Measurements from ENCODE around the gene KIAA1328.
"Not testable (repeated sequence)": the region's sequence is repeated elsewhere in the genome, so short reads cannot be mapped to it uniquely, and the experiment has no call there.

Gene KIAA1328

DNA sequence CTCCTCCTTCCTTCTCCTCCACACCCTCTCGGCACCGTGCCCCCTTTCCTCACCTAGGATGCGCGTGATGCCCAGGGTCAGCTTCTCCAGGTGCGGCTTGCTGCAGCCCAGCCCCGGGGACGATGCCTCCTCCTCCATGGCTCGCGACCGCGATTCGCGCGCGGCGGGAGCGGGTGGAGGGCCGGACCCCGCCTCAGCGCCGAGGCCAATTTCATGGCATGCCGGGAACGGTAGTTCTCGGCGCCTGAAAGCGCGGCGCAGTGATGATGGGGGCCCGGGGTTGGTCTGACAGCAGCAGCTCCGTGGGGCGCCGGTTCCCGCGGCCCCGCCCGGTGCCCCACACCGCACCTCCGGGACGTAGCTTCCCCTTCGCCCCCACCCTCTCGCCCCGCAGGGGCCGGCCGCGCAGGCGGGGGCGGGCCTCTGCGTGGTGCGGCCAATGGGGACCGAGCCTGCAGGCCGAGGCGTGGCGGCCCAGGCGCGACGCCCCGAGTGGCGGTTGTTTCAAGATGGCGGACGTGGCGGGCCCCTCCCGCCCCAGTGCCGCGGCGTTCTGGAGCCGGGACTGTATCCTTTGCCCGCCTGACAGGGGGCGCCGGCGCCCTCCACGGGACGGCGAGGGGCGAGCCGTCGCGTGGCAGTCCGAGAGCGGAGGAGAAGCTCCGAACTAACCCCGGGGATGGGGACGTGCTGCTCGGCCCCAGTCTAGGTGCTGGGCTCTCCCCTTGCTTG, at the start of gene KIAA1328, which contains the start of gene TPGS2:
TSS of gene KIAA1328 (plus strand) at position 498 of the 732 bp plus-strand sequence. CDS start at position 510, 12 bp downstream.
TSS of gene TPGS2 (minus strand) at position 373 of the 732 bp plus-strand sequence. CDS start at position 138, 235 bp downstream.
- peak; percentile 91 for DNase-seq (ENCODE audit: low spot score)

DNA sequence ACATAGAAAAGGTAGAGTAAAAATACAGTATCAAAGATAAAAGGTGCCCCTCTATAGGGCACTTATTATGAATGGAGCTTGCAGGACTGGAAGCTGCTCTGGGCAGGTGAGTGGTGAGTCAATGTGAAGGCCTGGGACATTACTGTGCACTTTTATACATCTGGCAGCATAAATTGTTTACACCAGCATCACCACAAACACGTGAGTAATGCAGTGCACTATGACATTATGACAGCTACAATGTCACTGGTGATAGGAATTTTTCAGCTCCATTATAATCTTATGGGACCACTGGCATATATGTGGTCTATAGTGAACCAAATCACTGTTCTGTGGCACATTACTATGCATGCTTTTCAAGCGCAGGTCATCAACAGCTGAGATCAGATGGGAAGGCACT, 48.2 kb upstream of the KIAA1328 start:
- no peak for DNase-seq (ENCODE audit: low spot score)

DNA sequence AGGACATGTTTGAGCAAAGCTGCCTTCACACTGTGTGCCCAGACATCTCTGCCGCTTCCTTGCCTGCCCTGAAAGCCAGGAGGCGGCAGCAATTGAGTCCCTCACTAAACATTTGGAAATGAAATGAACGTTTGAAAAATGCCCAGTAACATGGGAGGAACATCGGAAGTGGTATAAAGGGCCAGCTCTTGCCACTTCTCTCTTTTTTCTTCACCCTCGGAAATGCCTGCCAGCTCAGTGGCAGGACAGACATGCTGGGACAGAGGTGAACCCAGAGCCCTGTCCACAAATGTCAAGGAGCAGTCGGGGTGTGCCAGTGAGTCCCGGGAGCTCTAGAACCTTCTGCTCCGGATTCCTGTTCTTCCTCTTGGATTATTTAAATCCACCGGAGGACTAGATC, 46.2 kb upstream of the KIAA1328 start:
- no peak for DNase-seq (ENCODE audit: low spot score)

DNA sequence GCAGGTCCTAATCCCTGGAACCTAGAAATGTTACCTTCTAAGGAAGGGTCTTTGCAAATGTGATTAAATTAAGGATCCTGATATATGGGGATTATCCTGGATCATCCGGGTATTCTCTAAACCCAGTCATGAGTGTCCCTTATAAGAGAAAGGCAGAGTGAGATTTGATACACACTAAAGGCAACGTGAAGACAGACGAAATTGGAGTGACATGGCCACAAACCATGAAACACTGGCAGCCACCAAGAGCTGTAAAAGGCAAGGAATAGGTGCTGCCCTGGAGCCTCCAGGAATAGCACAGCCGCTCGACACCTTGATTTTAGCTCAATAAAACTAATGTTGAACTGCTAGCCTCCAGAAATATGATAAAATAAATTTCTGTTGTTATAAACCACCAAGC, 45.1 kb upstream of the KIAA1328 start:
- DNase-seq (ENCODE audit: low spot score) = no peak

DNA sequence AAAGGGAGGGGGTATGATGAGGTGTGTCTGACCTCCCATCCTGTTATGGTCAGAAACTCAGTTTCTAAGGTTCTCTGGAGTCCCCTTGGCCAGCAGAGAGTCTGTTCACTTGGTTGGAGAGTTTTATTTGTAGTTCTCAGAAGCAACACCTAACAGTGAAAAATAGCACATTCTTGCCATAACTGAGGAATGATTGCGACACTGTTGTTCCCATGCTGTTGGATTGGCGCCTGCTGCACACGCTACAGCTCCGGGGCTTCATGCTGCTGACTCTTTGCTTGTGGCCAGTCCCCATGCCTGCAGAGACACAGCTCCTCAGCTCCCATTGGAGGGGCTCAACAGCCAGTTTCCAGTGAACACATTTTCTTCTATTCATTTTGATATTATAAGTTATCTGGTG, 42.2 kb upstream of the KIAA1328 start:
- DNase-seq (ENCODE audit: low spot score) = no peak

DNA sequence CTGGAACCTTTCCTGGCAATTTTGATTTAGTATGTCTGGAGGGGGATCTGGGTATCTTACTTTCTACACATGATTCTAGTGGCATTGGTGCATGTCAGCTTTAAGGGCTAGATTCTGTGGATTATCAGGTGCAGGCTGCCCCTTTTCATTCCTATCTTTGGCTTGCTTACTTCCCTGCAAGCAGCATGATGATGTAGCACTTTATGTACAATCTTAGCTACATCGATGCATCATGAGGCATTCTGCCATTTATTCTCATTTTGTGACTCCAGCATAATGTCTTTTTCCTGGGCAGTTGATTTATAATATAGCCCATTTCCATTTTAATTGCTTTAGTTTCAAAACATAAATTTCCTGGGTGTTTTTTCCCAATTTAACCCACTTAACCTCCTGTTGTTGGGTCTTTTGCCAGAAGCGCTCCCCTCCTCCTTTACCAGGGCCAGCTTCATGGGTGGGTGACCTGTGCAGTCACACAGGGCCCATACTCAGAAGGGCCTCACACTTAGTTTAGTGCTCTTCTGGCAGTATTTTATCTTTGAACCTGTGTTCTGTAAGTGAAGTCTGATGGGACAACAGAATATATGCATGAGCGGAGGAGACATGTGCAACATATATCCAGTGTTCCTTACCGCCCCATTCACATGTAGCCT, 36.2 kb upstream of the KIAA1328 start:
- DNase-seq (ENCODE audit: low spot score) = no peak

DNA sequence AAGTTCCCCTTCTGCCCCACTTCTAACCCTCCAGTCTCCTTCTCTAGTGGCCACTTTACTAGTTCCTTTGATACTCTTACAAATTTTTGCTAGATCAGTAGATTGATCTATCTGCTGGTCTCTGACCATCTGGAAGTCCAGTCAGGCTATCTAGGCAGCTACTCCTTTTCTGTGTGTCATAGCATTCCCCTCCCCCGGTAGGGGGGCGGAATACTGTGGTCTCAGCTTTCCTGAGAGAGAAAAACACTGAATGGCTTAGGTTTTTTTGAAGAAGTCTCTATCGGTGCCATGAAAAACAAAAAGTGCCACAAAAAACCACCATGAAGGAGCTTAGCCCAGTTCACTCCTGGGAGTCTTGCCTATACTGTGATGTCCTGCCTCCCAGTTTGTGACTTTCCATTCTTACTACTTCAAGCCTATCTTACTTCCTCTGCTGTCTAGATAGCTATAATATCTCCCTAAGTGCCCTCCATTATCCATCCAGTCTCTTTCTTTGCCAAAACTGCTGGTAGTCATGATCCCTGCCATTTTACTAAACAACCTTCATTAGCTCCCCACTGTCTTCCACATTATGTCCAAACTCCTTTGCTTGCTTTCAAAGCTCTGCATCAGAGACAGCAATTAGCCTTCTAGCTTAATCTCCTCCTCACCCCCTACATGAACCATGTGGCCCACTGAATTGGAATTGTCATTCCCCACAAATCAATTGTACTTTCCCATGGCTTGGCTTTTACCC, 30.0 kb upstream of the KIAA1328 start:
- DNase-seq (ENCODE audit: low spot score) = no peak

DNA sequence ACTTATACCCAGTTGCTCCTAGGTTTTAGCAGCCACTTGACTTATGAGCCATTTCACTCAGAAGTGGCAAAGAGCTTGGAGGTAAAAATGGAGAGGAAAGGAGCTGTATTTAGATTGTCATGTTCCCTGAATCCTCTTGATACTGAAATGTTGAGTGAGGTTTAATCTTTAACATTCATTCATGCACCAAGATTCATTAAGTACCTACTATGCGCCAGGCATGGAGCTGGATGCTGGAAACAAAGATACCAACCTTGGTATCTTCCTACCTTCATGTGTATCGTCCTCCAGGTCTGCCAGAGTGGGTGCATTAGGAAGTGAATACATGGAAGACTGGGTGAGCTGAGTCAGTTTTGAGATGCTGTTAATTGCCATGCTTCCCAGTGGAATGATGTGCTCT, 23.8 kb upstream of the KIAA1328 start:
- no peak for DNase-seq (ENCODE audit: low spot score)

DNA sequence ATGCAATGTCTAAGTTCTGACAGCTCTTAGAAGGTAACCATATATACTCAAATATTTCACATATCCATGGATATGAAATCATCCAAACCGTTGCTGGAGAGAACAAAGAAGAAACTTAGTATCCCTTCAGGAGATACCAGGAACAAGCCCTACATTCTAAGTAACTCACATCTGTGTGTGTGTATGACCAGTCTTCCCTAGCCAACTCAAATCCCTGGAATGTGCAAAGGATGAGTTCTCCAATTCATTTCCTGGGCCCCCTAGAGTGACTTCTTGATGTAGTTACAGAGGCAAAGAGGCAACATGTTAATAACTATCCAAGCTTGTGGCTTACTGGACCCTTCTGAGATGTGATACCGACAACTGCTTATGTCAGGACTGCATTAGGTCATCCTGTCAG, 20.2 kb upstream of the KIAA1328 start:
- DNase-seq (ENCODE audit: low spot score) = no peak

DNA sequence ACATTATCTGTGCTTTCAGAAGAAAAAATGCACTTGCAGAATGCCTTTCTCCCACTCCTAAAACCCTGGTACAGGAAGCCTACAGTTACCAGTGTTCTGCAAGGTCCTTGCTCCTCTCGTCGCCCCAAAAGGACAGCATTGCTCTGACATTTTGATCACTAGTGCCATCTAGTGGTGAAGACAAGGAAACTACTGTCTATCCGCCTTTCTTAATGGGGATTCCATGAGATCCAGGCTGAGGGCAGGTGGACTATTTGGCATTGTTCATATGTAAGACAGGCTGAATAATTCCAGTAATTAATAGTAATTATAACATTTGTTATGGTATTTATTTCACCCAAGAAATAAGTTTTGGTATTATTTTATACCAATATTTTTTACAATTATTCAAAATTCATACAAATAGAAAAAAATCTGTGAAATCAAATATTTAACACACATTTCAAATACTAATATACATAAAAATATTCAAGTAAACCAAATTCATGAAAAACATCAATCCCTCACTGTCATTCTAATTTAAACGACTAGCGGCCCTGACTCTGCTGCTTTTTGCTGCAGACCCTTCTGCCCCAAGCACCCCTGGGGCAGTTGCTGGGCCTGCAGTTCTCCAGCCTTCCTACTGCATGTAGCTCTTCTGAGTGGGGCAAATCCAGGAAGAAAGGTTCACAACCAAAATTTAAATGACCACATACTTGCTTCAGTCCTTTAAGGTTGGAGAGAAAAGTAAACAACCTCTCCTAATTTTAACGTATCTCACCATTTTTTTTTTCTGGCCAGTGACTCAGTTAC, 19.1 kb upstream of the KIAA1328 start:
- no peak for DNase-seq (ENCODE audit: low spot score)

DNA sequence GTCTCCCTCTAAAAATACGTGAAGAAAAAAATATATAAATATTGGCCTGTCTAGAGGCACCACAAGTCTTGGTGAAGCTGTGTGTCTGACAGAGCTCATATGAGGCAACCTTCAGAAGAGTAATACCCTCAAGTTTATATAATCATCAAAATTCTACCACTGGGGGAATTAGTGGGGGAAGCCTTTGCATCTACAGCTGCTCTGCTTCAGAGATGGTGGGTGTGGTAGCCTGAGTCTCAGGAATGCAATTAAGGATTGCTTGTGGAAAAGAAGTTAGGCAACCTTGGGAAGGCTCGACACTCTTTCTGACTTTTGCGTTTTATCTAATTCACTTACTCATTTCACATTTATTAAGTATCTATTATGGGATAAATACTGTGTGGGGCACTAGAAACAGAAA, 17.5 kb upstream of the KIAA1328 start:
- DNase-seq (ENCODE audit: low spot score) = no peak

DNA sequence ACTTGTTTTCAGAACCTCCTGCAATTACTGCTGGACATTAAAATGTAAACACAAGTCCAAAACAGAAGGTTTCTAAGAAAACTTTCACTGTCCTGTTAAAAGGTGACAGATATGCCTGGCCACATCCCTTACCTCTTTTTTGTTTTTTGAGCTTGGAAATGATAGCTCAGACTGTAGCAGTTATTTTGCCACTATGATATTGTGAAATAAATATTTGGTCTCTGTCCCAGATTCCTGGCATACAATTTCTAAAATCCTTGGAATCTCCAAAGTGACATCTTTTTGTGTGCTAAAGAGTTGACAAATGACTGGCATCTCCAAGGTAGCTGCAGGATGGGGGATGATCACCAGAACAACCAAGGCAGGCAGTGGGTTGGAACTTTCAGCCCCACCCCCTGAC, 17.0 kb upstream of the KIAA1328 start:
- DNase-seq (ENCODE audit: low spot score) = no peak

DNA sequence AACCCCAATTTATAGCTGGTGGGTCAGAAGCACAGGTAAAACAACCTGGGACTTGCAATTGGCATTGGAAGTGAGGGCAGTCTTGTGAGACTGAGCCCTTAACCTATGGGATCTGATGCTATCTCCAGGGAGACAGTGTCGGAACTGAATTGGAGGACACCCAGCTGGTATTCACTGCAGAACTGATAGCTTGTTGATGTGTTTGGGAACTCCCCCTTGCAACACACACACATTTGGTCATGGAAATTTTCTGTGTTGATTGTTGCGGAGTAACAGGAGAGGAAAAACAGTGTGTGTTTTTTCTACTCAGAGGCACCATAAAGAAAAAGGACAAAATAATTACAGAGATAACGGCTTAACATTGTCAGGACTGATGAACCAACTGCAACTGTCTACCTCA, 16.2 kb upstream of the KIAA1328 start:
- no peak for DNase-seq (ENCODE audit: low spot score)

DNA sequence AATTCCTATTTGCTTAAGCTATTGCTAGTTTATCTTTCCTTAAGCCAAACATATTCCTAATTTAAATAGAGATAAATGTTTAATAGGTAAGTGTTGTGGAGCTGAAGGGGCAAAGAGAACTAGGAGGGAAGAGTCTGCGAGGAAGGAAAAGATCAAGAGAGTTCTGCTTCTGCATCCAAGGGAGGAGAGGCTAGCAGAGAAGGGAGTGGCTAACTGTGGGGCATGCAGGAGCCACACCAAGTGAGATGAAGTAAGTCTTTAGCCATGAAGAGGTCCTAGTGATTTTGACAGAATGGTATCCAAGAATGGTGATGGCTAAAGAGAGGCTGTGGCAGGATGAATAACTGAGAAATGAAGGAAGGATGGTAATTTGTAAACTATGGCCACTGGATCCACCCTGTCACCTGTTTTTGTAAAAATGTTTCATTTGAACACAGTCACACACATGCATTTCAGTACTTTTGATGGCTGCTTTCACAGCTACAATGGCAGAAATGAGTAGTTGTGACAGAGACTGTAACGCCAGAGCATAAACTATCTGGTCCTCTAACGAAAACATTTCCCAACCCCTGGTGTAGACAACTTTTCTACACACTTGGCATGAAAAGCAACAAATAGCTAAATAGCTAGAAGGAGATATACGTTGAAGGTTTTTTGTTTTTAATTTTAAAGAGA, 15.7 kb upstream of the KIAA1328 start:
- no peak for DNase-seq (ENCODE audit: low spot score)

DNA sequence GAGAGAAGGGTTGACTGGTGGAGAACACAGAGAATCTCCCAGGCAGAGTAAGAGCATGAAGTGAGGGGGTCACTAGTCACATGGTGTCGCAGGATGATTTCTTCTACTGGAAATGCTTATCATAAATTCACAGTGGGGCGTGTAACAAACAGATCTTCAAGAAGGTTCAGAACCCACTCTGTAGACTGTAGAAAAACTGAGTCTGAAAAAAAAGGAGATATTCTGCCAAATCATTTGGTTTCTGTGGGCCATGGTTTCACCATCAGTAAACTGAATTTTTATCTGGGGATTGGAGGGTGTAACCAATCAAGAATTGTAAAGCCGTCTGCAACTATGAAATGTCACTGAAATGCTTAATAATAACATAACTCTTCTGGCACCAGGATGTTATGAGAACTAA, 15.1 kb upstream of the KIAA1328 start:
- no peak for DNase-seq (ENCODE audit: low spot score)

DNA sequence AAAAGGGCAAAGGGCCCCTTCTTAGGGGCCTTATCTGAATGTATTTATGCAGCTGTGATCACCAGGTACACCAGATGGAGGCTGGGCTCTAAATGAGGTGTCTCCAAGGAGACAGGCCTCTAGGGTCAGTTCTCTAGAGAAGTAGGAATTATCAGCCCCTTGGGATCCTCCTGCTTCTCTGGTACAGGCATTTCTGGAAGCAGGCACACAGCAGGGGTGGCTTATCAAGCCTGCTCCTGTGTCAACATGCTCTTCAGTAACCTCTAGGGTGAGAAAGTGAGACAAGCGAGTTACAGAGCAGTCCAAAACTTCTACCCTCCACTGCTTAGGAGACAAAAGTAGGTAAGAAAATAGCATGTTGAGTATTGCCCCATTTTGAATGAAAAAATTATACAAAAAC, 13.9 kb upstream of the KIAA1328 start:
- no peak for DNase-seq (ENCODE audit: low spot score)

DNA sequence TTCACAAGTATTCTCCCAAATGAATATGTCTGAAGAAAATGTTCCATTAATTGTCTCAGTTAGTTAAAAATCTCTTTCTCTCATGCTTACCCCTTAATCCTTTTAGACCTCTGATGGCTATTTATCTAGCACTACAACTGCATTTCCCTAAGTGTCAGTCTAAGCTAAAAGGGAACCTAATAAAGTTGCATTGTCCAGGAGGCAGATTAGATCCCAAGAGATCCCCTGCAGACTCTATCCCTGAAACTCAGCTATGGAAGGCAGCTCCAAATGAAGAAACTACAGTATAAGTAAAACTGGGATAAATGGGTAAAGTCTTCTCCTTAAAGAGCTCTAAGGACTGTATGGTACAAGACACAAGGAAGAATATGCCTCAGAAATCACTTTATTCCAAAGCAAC, 12.8 kb upstream of the KIAA1328 start:
- DNase-seq (ENCODE audit: low spot score) = not testable (repeated sequence)

DNA sequence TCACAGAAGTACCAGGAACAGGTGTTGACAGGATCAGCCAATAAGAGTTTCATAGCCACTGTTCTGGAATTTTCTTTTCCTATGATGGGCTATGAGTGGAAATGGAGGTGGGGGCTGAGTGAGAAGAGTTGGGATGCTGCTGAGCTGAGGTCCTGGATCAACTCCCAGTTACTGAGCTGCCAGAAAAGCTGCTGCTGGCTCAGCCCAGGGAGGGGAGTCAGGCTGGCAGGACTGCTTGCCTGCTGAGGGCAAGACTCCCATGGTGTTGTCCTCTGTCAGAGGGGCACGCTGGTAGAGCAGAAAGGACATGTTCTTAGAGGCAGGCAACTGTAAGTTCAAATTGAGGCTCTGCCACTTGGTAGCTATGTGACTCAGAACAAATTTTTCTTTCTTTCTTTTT, 11.9 kb upstream of the KIAA1328 start:
- DNase-seq (ENCODE audit: low spot score) = no peak

DNA sequence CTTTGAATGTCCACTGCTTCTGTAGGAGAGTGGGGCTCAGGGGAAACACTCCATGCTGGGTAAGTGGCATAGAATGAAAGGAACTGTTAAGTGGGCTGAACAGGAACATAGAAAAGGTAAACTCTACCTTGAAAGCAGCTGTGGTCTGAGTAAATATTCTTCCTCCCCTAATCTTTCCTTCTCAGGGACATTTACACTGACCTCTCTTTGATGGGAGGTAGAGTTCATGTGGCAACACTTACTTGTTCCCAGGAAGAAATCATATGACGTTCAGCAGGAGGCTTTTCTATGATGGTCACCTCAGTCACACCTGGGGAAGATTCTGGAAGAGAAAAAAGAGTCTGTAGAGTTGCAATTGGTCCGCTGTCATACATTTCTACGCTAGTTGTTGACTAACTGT, 10.3 kb upstream of the KIAA1328 start:
- no peak for DNase-seq (ENCODE audit: low spot score)

DNA sequence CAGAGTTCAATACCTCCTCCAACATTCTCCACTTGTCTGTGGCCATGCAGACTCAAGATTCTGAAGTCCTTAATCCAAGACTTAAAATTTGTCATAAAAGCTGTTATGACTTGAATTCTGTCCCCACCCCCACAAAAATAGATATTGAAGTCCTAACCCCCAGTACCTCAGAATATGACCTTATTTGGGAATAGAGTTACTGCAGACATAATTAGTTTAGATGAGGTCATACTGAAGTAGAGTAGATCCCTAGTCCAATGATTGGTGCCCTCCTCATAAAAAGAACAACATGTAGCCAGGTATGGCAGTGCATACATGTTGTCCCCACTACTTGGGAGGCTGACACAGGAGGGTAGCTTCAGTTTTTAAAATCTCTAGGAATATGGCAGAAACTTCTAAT, 9.3 kb upstream of the KIAA1328 start:
- no peak for DNase-seq (ENCODE audit: low spot score)

DNA sequence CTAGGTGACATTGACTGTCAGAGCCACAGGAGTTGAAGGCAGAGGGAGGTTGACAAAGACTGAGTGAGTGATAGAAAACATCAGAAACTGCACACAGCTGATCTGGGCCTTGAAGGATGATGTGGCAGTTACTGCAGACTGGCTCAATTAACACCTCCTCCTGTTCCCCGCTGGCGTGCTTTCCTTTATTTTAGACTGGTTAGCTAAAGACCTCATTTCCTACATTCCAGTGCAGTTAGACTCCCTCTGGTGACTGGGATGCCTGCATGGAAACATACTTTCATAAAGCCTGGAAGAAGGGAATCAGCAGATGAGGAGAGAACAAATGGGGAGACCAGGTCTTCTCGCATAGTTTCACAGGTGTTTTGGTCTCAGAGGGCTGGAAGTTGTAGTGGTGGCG, 7.2 kb upstream of the KIAA1328 start:
- DNase-seq (ENCODE audit: low spot score) = no peak

DNA sequence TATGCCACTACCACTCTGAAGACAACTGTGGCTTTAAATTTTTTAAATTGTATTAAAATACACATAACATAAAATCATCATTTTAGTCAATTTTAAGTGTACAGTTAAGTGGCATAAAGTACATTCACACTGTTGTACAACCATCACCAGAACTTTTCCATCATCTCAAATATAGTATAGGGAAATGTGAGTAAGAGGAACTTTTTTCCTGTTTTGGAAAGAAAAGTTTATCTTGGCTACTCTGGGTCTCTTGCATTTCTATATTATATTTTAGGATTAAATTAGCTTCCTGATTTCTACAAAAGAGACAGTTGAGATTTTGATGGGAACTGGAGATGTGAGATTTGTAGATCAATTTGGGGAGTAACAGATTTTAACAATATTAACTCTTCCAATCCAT, 3.4 kb upstream of the KIAA1328 start:
- no peak for DNase-seq (ENCODE audit: low spot score)

Data from left forelimb (tissue), 1 donor.